DOHH2 (cell line): ENCODE data around the gene SAV1.

Experiments
- H3F3A ChIP-seq: fragments of 200-600 bp; sonication (generic), shearing (Covaris generic); 2 replicates; pipeline ENCODE4 v1.6.0; 2016; ENCODE audit warnings: antibody characterized with exemption, mild to moderate bottlenecking; ENCODE audit not compliant: control insufficient read depth, insufficient read depth
- H3K27ac ChIP-seq: fragments of 200-600 bp; sonication (generic); 2 replicates; pipeline ENCODE4 v1.5.1; 2014; ENCODE audit warnings: low read depth, mild to moderate bottlenecking, low read length, moderate library complexity
- H3K27me3 ChIP-seq: fragments of 200-600 bp; sonication (generic); 2 replicates; pipeline ENCODE4 v1.6.1; 2014; ENCODE audit warnings: mild to moderate bottlenecking, low read length, mixed read lengths; ENCODE audit not compliant: control insufficient read depth
- H3K36me3 ChIP-seq: fragments of 200-600 bp; sonication (generic); 2 replicates; pipeline ENCODE4 v1.6.1; 2014; ENCODE audit warnings: mild to moderate bottlenecking, low read length, moderate library complexity, mixed read lengths; ENCODE audit not compliant: control insufficient read depth
- H3K4me1 ChIP-seq: fragments of 200-600 bp; sonication (generic); 2 replicates; pipeline ENCODE4 v1.6.1; 2014; ENCODE audit warnings: mild to moderate bottlenecking, low read length, mixed read lengths; ENCODE audit not compliant: control insufficient read depth
- H3K4me2 ChIP-seq: fragments of 200-600 bp; sonication (generic); 2 replicates; pipeline ENCODE4 v1.6.0; 2014; ENCODE audit warnings: mild to moderate bottlenecking, low read length, moderate library complexity
- H3K4me3 ChIP-seq: fragments of 200-600 bp; sonication (generic); 2 replicates; pipeline ENCODE4 v1.5.1; 2014; ENCODE audit warnings: mild to moderate bottlenecking, low read length, mixed read lengths
- H3K79me2 ChIP-seq: fragments of 200-600 bp; sonication (generic); 2 replicates; pipeline ENCODE4 v1.6.1; 2014; ENCODE audit warnings: mild to moderate bottlenecking, low read length, mixed read lengths; ENCODE audit not compliant: control insufficient read depth
- H3K9me2 ChIP-seq: fragments of 200-600 bp; sonication (generic); replicated peaks from 2 replicates; pipeline ENCODE4 v1.6.1; 2014; ENCODE audit warnings: mild to moderate bottlenecking, low read length, mixed read lengths; ENCODE audit not compliant: control insufficient read depth
- H3K9me3 ChIP-seq: fragments of 200-600 bp; sonication (generic); 2 replicates; pipeline ENCODE4 v1.6.1; 2014; ENCODE audit warnings: antibody characterized with exemption, low read length, mixed read lengths; ENCODE audit not compliant: control insufficient read depth, insufficient read depth
- H4K20me1 ChIP-seq: fragments of 200-600 bp; sonication (generic); 2 replicates; pipeline ENCODE4 v1.6.0; 2014; ENCODE audit warnings: low read depth, mild to moderate bottlenecking, antibody characterized with exemption, low read length, moderate library complexity; ENCODE audit not compliant: control insufficient read depth, insufficient read depth
- EZH2phosphoT487 ChIP-seq: fragments of 200-600 bp; sonication (generic); IDR thresholded peaks from 2 replicates; pipeline ENCODE4 v1.6.1; 2017; ENCODE audit warnings: borderline replicate concordance, mild to moderate bottlenecking, antibody characterized with exemption, low read length, moderate library complexity, mixed read lengths
- TF ChIP-seq, protein P1 (sequence below): fragments of 200-600 bp; sonication (generic); IDR thresholded peaks from one replicate; pipeline ENCODE4 v1.5.1; 2014; ENCODE audit warnings: antibody characterized with exemption, mild to moderate bottlenecking, low read depth, low read length; ENCODE audit not compliant: poor library complexity, severe bottlenecking

The SAV1 gene

GRCh38 chr14:50616275-50616674 is 51.8 kb downstream of the SAV1 start:
- Histone ChIP-seq H3K9me3 (no peaks in the 10 kb centered on the region), H3K9me2 (no peaks in the 10 kb centered on the region), H3K4me2 (no peak overlapping the region), H3F3A (no peaks in the 10 kb centered on the region), H4K20me1 (no peaks in the 10 kb centered on the region), H3K36me3 (no peaks in the 10 kb centered on the region), H3K27ac (no peak overlapping the region), H3K4me3 (no peak overlapping the region), H3K79me2 (no peaks in the 10 kb centered on the region), H3K27me3 (peaks cover 15% of the 10 kb centered on the region), H3K4me1 (no peaks in the 10 kb centered on the region)
- TF ChIP-seq, protein P1, sequence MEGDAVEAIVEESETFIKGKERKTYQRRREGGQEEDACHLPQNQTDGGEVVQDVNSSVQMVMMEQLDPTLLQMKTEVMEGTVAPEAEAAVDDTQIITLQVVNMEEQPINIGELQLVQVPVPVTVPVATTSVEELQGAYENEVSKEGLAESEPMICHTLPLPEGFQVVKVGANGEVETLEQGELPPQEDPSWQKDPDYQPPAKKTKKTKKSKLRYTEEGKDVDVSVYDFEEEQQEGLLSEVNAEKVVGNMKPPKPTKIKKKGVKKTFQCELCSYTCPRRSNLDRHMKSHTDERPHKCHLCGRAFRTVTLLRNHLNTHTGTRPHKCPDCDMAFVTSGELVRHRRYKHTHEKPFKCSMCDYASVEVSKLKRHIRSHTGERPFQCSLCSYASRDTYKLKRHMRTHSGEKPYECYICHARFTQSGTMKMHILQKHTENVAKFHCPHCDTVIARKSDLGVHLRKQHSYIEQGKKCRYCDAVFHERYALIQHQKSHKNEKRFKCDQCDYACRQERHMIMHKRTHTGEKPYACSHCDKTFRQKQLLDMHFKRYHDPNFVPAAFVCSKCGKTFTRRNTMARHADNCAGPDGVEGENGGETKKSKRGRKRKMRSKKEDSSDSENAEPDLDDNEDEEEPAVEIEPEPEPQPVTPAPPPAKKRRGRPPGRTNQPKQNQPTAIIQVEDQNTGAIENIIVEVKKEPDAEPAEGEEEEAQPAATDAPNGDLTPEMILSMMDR = no peak
- TF ChIP-seq EZH2phosphoT487 = no peak

GRCh38 chr14:50615552-50615951 is 52.6 kb downstream of the SAV1 start:
- Histone ChIP-seq H4K20me1 (no peaks in the 10 kb centered on the region), H3K27ac (no peak overlapping the region), H3K9me2 (no peaks in the 10 kb centered on the region), H3F3A (no peaks in the 10 kb centered on the region), H3K36me3 (no peaks in the 10 kb centered on the region), H3K4me3 (no peak overlapping the region), H3K79me2 (no peaks in the 10 kb centered on the region), H3K27me3 (peaks cover 20% of the 10 kb centered on the region), H3K4me2 (no peak overlapping the region), H3K4me1 (no peaks in the 10 kb centered on the region), H3K9me3 (no peaks in the 10 kb centered on the region)
- TF ChIP-seq, protein P1 = no peak
- no peak for TF ChIP-seq EZH2phosphoT487

DNA sequence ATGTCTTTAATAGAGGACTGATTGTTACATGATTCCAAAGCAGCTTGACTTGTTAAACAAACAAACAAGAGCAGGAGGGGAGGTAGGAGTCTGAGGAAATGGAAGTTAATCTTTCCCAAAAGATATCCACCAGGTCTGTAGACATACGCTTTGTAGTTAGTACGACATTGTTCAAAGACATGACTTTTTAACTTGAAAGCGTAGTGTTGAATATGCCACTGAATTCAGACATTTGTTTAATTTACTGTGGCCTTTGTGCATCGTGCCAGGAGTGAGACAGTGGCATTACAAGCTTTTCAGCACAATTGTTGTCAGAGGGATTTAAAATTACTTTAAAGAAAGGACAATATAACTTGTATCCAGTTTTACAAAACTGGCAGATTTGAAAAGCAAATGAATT is 53.0 kb downstream of the SAV1 start:
- no peaks in the 10 kb centered on the region for H3K4me1 ChIP-seq
- no peaks in the 10 kb centered on the region for H3F3A ChIP-seq
- no peaks in the 10 kb centered on the region for H4K20me1 ChIP-seq
- H3K4me2 ChIP-seq = no peak overlapping the region
- no peak for TF ChIP-seq EZH2phosphoT487
- TF ChIP-seq, protein P1 = no peak
- H3K9me3 ChIP-seq = no peaks in the 10 kb centered on the region
- no peaks in the 10 kb centered on the region for H3K9me2 ChIP-seq
- H3K79me2 ChIP-seq = no peaks in the 10 kb centered on the region
- H3K4me3 ChIP-seq = no peak overlapping the region
- H3K27me3 ChIP-seq = peaks cover 20% of the 10 kb centered on the region
- H3K36me3 ChIP-seq = no peaks in the 10 kb centered on the region
- H3K27ac ChIP-seq = no peak overlapping the region

- peaks cover 5% of the 10 kb centered on the region; the same call in 1 of the 2 replicates for H3K4me1 ChIP-seq
- no peaks in the 10 kb centered on the region for H4K20me1 ChIP-seq
- H3K4me2 ChIP-seq = no peak overlapping the region
- H3K9me2 ChIP-seq = no peaks in the 10 kb centered on the region
- no peak overlapping the region for H3K27ac ChIP-seq
- peaks cover 20% of the 10 kb centered on the region for H3K27me3 ChIP-seq
- TF ChIP-seq, protein P1 = no peak
- no peak for TF ChIP-seq EZH2phosphoT487
- no peak overlapping the region for H3K4me3 ChIP-seq
- H3F3A ChIP-seq = no peaks in the 10 kb centered on the region
- no peaks in the 10 kb centered on the region for H3K79me2 ChIP-seq
- no peaks in the 10 kb centered on the region for H3K9me3 ChIP-seq
- H3K36me3 ChIP-seq = no peaks in the 10 kb centered on the region
These were observed 55.3 kb downstream of the SAV1 start for GRCh38 chr14:50612806-50613205.
